Sigmoid colon (tissue), 7 donors: ENCODE results near the gene ADGRG2. TPM values are rescaled to one million over a fixed set of nuclear protein-coding genes. Genes with fewer than 3 reads are reported as not detected.

ENCODE experiments used
- DNase-seq: peaks from one replicate; pipeline ENCODE4 v3.0.0-alpha.2; 2019
- H3K27ac ChIP-seq, 4 donors: fragments of 200-600 bp; sonication (generic); one replicate each; pipeline ENCODE4 v1.5.1; 2016 to 2019; ENCODE audit warnings: mild to moderate bottlenecking in 1 of 4
- H3K27me3 ChIP-seq, 3 donors: fragments of 200-600 bp; sonication (generic); one replicate each; pipeline ENCODE4 v1.5.1; 2019; ENCODE audit warnings: mild to moderate bottlenecking in 1 of 3
- H3K36me3 ChIP-seq, 4 donors: fragments of 200-600 bp; sonication (generic); one replicate each; pipeline ENCODE4 v1.5.1; 2016 to 2019
- H3K4me1 ChIP-seq, 4 donors: fragments of 200-600 bp; sonication (generic); one replicate each; pipeline ENCODE4 v1.5.1; 2017 to 2019
- H3K4me3 ChIP-seq, 4 donors: fragments of 200-600 bp; sonication (generic); one replicate each; pipeline ENCODE4 v1.5.1; 2017 to 2019; ENCODE audit warnings: mild to moderate bottlenecking in 2 of 4, moderate library complexity in 1 of 4
- H3K9me3 ChIP-seq, 4 donors: fragments of 200-600 bp in 3 of 4; sonication (generic) in 3 of 4; one replicate each; pipeline versions ENCODE4 v1.5.1 to v1.6.1; 2013 to 2019
- CTCF ChIP-seq, 4 experiments: fragments of 450-650 bp in 3 of 4; fragments of 200-600 bp in 1 of 4; IDR thresholded peaks; one replicate each; pipeline ENCODE4 v1.5.1; 2016 to 2019; ENCODE audit warnings: antibody characterized with exemption in 4 of 4, mild to moderate bottlenecking in 3 of 4, moderate library complexity in 2 of 4
- EP300 ChIP-seq, 4 donors: sonication (generic); formaldehyde crosslinking; IDR thresholded peaks; one replicate each; pipeline ENCODE4 v1.6.1; 2017; ENCODE audit warnings: antibody characterized with exemption in 4 of 4
- POLR2A ChIP-seq, 2 donors: fragments of 450-650 bp; IDR thresholded peaks; one replicate each; pipeline ENCODE4 v1.6.1; 2016; ENCODE audit warnings: antibody characterized with exemption in 2 of 2, mild to moderate bottlenecking in 2 of 2, moderate library complexity in 2 of 2
- POLR2AphosphoS5 ChIP-seq, 4 donors: sonication (generic); formaldehyde crosslinking; IDR thresholded peaks; one replicate each; pipeline ENCODE4 v1.6.1; 2017; ENCODE audit warnings: antibody characterized with exemption in 4 of 4
- WGBS, 2 donors: extraction: QIAGEN DNeasy Blood & Tissue Kit; methylation state at CpG; one replicate each; pipeline ENCODE4 v1.1.7; 2013; 5-methylcytosine and 5-hydroxymethylcytosine counted together
- intact Hi-C: fragments of 100-400 bp; cut with DNase I; formaldehyde crosslinking; loops from one replicate; pipeline ENCODE4 v1.15.1; 2023
- polyA plus RNA-seq, 3 donors: library from polyadenylated mRNA; stranded (reverse); fragments of 200-250 nt; gene quantifications; one replicate each; pipeline ENCODE4 v1.2.3, GENCODE V29; 2013
- total RNA-seq, 4 donors: library from RNA; depleted of rRNA; stranded (reverse); fragments of >200 nt; gene quantifications; one replicate each; pipeline ENCODE4 v1.1.0, GENCODE V29; 2016
- donor health status: healthy with polysubstance abuse.
- donor health status: Bipolar disorder and iron deficiency.
- donor health status: healthy.

ADGRG2 gene
- total and polyA plus RNA-seq, 7 donors: under 0.01 to 2.5 (median 0.81) TPM; not detected in 1

GRCh38 chrX:19129694-19130093 is 7.4 kb upstream of the ADGRG2 start:
- no peak for TF ChIP-seq POLR2A (IDR thresholded peaks at IDR 0.05)
- no peak for TF ChIP-seq EP300 (IDR thresholded peaks at IDR 0.05)
- no peak for TF ChIP-seq CTCF (IDR thresholded peaks at IDR 0.05)
- TF ChIP-seq POLR2AphosphoS5 (IDR thresholded peaks at IDR 0.05): no peak
- H3K4me3 ChIP-seq: no peak overlapping the region

DNA sequence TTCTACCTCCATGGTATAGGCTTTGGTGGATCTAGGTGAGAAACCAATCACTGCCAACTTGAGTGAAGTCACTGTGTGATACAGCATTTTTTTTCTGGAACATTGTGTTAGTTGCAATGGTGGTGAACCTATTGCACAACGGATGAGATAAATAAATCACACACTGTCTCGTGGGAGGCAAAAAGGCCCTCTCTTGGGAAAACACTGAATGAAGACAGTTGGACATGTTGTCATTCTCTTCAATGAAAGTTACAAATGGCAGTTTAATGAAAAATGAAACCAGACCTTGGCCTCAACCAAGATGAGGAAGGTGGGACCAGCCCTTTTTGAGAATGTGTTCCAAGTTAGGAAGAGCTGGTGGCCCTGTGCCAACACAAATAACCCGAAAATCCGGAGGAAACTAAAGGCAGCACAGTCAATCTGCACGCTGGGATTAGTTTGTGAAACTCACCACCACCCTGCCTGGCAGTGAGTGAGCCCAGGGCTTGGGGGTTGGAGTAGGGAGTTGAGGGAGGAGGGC is 5.4 kb upstream of the ADGRG2 start:
- H3K27ac ChIP-seq: no peak overlapping the region
- peaks cover 0 to 15% (median 7%) of the 10 kb centered on the region in 3 donors for H3K27me3 ChIP-seq
- H3K9me3 ChIP-seq: no peaks in the 10 kb centered on the region
- no peak for TF ChIP-seq CTCF (IDR thresholded peaks at IDR 0.05)
- TF ChIP-seq POLR2AphosphoS5 (IDR thresholded peaks at IDR 0.05): no peak
- no peak for TF ChIP-seq EP300 (IDR thresholded peaks at IDR 0.05)
- TF ChIP-seq POLR2A (IDR thresholded peaks at IDR 0.05): no peak
- intact Hi-C loops: no loop called here
- no peaks in the 10 kb centered on the region for H3K4me1 ChIP-seq
- WGBS, 2 donors: 36 to 46% methylated on average over 5 of the region's 5 CpGs
- H3K4me3 ChIP-seq: no peak overlapping the region
- DNase-seq: no peak
- no peaks in the 10 kb centered on the region for H3K36me3 ChIP-seq

More at GRCh38 chrX:19129694-19130093, 7.4 kb upstream of the ADGRG2 start:
- WGBS, 2 donors: 95 to 96% methylated on average over 3 of the region's 3 CpGs
- DNase-seq: no peak
- intact Hi-C loops: no loop called here
- Histone ChIP-seq H3K27ac (no peak overlapping the region), H3K27me3 (no peaks in the 10 kb centered on the region), H3K36me3 (no peaks in the 10 kb centered on the region), H3K4me1 (no peaks in the 10 kb centered on the region), H3K9me3 (no peaks in the 10 kb centered on the region)

DNA sequence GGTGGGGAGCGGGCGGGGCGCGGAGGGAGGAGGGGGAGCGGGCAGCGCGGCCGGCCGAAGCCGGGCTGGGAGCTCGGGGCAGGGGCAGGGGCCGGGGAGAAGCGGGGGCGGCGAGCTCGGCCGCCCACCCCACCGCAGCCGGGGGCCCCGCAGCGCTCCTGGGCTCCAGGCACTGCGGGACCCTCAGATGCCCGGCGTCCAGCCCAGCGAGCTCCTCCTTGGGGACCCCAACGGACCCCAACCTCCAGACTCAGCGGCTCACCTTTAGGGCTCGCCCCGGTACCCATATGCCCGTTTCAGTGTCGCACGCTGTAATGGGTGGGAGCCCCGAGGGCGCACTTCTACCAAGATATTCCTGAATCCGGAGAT is 357 bp upstream of the ADGRG2 start:
- Histone ChIP-seq H3K4me1 (peaks cover 0 to 6% (median 3%) of the 10 kb centered on the region in 4 donors), H3K4me3 (peak overlapping the region in 2 of 4 donors; percentile 35 to 47), H3K9me3 (no peaks in the 10 kb centered on the region), H3K27me3 (peaks cover 0 to 25% (median 13%) of the 10 kb centered on the region in 3 donors), H3K27ac (no peak overlapping the region), H3K36me3 (no peaks in the 10 kb centered on the region)
- 1 to 2% methylated on average over 31 to 34 of the region's 35 CpGs for WGBS, 2 donors
- intact Hi-C loops: no loop called here
- no peak for TF ChIP-seq EP300 (IDR thresholded peaks at IDR 0.05)
- no peak for TF ChIP-seq CTCF (IDR thresholded peaks at IDR 0.05)
- no peak for TF ChIP-seq POLR2A (IDR thresholded peaks at IDR 0.05)
- TF ChIP-seq POLR2AphosphoS5 (IDR thresholded peaks at IDR 0.05): no peak
- DNase-seq: no peak

GRCh38 chrX:19121466-19121865 is 802 bp downstream of the ADGRG2 start:
- H3K4me3 ChIP-seq: peak overlapping the region in 3 of 4 donors; percentile 35 to 50 (median 47)
- TF ChIP-seq CTCF (IDR thresholded peaks at IDR 0.05) (no peak), POLR2AphosphoS5 (IDR thresholded peaks at IDR 0.05) (no peak), POLR2A (IDR thresholded peaks at IDR 0.05) (no peak)
- intact Hi-C loops: no loop called here
- H3K9me3 ChIP-seq: no peaks in the 10 kb centered on the region
- 3% methylated on average over 18 of the region's 18 CpGs for WGBS, 2 donors
- no peak for DNase-seq
- no peaks in the 10 kb centered on the region for H3K36me3 ChIP-seq
- H3K27ac ChIP-seq: no peak overlapping the region
- H3K4me1 ChIP-seq: peaks cover 0 to 6% (median 3%) of the 10 kb centered on the region in 4 donors
- H3K27me3 ChIP-seq: peaks cover 0 to 25% (median 13%) of the 10 kb centered on the region in 3 donors

- no peak overlapping the region for H3K27ac ChIP-seq
- no peaks in the 10 kb centered on the region for H3K9me3 ChIP-seq
- no peak for DNase-seq
- H3K27me3 ChIP-seq: no peaks in the 10 kb centered on the region
- TF ChIP-seq POLR2A (IDR thresholded peaks at IDR 0.05) (no peak), CTCF (IDR thresholded peaks at IDR 0.05) (no peak), EP300 (IDR thresholded peaks at IDR 0.05) (no peak), POLR2AphosphoS5 (IDR thresholded peaks at IDR 0.05) (no peak)
- intact Hi-C loops: no loop called here
- no peak overlapping the region for H3K4me3 ChIP-seq
- no peaks in the 10 kb centered on the region for H3K4me1 ChIP-seq
- 92 to 97% methylated on average over 2 of the region's 2 CpGs for WGBS, 2 donors
- H3K36me3 ChIP-seq: no peaks in the 10 kb centered on the region
Observed at GRCh38 chrX:19110642-19111041, 11.6 kb downstream of the ADGRG2 start.
